Loucy (cell line): ENCODE measurements around the gene MSL1.

ENCODE experiments used
- H2AFZ ChIP-seq: fragments of 200-600 bp; sonication (generic); 2 replicates; pipeline ENCODE4 v1.6.0; 2016; ENCODE audit warnings: antibody characterized with exemption, mild to moderate bottlenecking, low read length, moderate library complexity
- H3F3A ChIP-seq: fragments of 200-600 bp; 2 replicates; pipeline ENCODE4 v1.6.0; 2016; ENCODE audit warnings: antibody characterized with exemption, low read depth, mild to moderate bottlenecking
- H3K27me3 ChIP-seq: fragments of 200-600 bp; sonication (generic); 2 replicates; pipeline ENCODE4 v1.6.1; 2014; ENCODE audit warnings: low read length, mild to moderate bottlenecking; ENCODE audit not compliant: insufficient read depth, poor library complexity, severe bottlenecking
- H3K36me3 ChIP-seq: fragments of 200-600 bp; sonication (generic); 2 replicates; pipeline ENCODE4 v1.6.1; 2016; ENCODE audit warnings: low read length; ENCODE audit not compliant: insufficient read depth
- H3K4me1 ChIP-seq: fragments of 200-600 bp; sonication (generic); 2 replicates; pipeline ENCODE4 v1.5.1; 2014; ENCODE audit warnings: low read length, mild to moderate bottlenecking; ENCODE audit not compliant: insufficient read depth, poor library complexity, severe bottlenecking
- H3K4me2 ChIP-seq: fragments of 200-600 bp; sonication (generic); 2 replicates; pipeline ENCODE4 v1.6.0; 2014; ENCODE audit warnings: antibody characterized with exemption, low read length, low read depth, mild to moderate bottlenecking; ENCODE audit not compliant: poor library complexity, severe bottlenecking
- H3K4me3 ChIP-seq: fragments of 200-600 bp; sonication (generic); 2 replicates; pipeline ENCODE4 v1.5.1; 2014; ENCODE audit warnings: low read length, mild to moderate bottlenecking, mixed read lengths; ENCODE audit not compliant: poor library complexity, severe bottlenecking
- H3K79me2 ChIP-seq: fragments of 200-600 bp; sonication (generic); 2 replicates; pipeline ENCODE4 v1.6.1; 2014; ENCODE audit warnings: low read length; ENCODE audit not compliant: insufficient read depth
- H3K9ac ChIP-seq: fragments of 200-600 bp; sonication (generic); 2 replicates; pipeline ENCODE4 v1.6.0; 2014; ENCODE audit warnings: mild to moderate bottlenecking, low read depth, low read length, moderate library complexity; ENCODE audit not compliant: poor library complexity, severe bottlenecking
- H3K9me2 ChIP-seq: fragments of 200-600 bp; sonication (generic); replicated peaks from 2 replicates; pipeline ENCODE4 v1.6.1; 2016; ENCODE audit warnings: low read depth, low read length, mixed read lengths
- H3K9me3 ChIP-seq: fragments of 200-600 bp; sonication (generic); 2 replicates; pipeline ENCODE4 v1.6.1; 2014; ENCODE audit warnings: mild to moderate bottlenecking, antibody characterized with exemption, low read length, low read depth; ENCODE audit not compliant: insufficient read depth
- H4K20me1 ChIP-seq: fragments of 200-600 bp; sonication (generic); 2 replicates; pipeline ENCODE4 v1.6.0; 2014; ENCODE audit warnings: antibody characterized with exemption, low read length, mild to moderate bottlenecking; ENCODE audit not compliant: insufficient read depth, poor library complexity, severe bottlenecking
- CTCF ChIP-seq: fragments of 200-600 bp; sonication (generic); conservative IDR thresholded peaks from 2 replicates; pipeline ENCODE4 v1.5.1; 2014; ENCODE audit warnings: mild to moderate bottlenecking, antibody characterized with exemption, low read length
- EZH2phosphoT487 ChIP-seq: fragments of 200-600 bp; IDR thresholded peaks from 2 replicates; pipeline ENCODE4 v1.6.1; 2018; ENCODE audit warnings: antibody characterized with exemption, mild to moderate bottlenecking, moderate library complexity, borderline replicate concordance

Gene MSL1

DNA sequence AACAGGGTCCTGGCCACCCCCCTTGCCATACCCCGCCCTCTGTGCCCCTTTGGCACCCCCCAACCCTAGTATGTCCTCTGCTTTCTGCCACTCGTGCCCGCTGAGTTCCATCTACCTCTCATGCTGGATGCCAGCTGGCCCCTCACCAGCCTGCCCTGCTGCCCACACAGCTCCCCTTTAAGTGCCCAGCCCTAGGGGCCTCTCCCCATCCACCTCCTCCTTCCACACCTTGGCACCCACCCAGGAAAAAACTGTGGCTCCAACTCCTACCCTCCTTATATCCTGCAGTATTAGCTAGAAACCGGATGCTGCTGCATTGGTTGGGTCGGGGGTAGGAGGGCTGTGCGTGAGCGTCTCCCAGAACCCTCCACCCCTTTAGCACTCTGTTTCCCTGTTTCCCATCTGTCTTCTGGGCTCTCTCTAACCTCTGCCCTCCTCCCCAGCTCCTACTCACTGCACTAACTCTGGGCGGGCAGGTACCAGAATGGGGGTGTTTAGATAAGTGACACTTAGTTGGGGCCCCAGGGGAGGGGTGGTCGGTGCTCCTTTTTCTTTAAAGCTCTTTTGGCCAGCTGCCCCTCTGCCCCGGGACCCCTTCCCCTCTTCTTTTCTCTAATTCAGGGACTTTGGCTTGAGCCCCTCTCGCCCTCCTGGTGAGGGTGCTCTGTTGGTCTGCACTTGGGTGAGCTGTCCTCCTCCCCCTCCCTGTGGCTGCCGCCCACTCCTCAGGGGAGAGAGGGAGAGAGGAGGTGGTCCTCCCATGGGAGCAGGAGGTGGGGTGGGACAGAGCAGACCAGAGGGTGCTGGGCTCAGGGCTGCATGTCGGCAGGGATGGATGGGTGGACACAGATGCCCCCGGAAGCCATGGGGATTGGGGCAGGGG is 31.3 kb upstream of the MSL1 start:
- Histone ChIP-seq H3K9ac (no peak overlapping the region), H3K9me2 (no peaks in the 10 kb centered on the region), H4K20me1 (no peaks in the 10 kb centered on the region), H3K4me1 (peaks cover 7% of the 10 kb centered on the region), H3K79me2 (no peaks in the 10 kb centered on the region), H3K4me3 (no peak overlapping the region), H2AFZ (no peak overlapping the region), H3K4me2 (no peak overlapping the region), H3K36me3 (peaks cover 25% of the 10 kb centered on the region; the same call in 1 of the 2 replicates), H3F3A (no peaks in the 10 kb centered on the region), H3K9me3 (no peaks in the 10 kb centered on the region), H3K27me3 (no peaks in the 10 kb centered on the region)
- TF ChIP-seq EZH2phosphoT487 (no peak), CTCF (no peak)

- no peaks in the 10 kb centered on the region for H3K9me3 ChIP-seq
- H3K4me2 ChIP-seq: no peak overlapping the region
- no peaks in the 10 kb centered on the region for H4K20me1 ChIP-seq
- no peaks in the 10 kb centered on the region for H3F3A ChIP-seq
- H3K4me1 ChIP-seq: peaks cover 19% of the 10 kb centered on the region
- no peak for TF ChIP-seq EZH2phosphoT487
- TF ChIP-seq CTCF: no peak
- no peak overlapping the region for H2AFZ ChIP-seq
- H3K79me2 ChIP-seq: no peaks in the 10 kb centered on the region
- H3K27me3 ChIP-seq: no peaks in the 10 kb centered on the region
- no peak overlapping the region for H3K4me3 ChIP-seq
- peaks cover 23% of the 10 kb centered on the region; the same call in 1 of the 2 replicates for H3K36me3 ChIP-seq
- H3K9ac ChIP-seq: no peak overlapping the region
- no peaks in the 10 kb centered on the region for H3K9me2 ChIP-seq
Measured at GRCh38 chr17:40091691-40092397, 29.9 kb upstream of the MSL1 start.

DNA sequence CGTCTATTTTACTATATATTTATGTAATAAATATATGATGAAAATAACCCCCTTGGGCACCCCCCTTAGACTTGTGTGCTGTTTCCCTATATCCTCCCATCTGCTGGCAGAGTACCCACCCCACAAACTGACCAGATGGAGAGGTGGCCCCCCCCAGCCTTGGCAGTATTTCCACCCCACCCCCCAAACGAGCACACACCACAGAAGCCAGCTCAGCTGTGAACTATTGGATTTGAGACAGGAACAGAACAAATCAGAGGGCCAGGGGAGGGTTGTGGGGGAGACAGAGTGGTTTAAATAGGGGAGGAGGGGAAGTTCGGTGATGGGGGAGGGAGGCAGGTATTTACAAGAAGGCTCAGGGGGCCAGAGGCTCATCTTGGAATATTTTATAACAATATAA is 29.2 kb upstream of the MSL1 start:
- Histone ChIP-seq H3K9me2 (no peaks in the 10 kb centered on the region), H3K4me2 (no peak overlapping the region), H3K4me1 (peaks cover 27% of the 10 kb centered on the region), H4K20me1 (no peaks in the 10 kb centered on the region), H3F3A (no peaks in the 10 kb centered on the region), H3K9ac (no peak overlapping the region), H2AFZ (no peak overlapping the region), H3K79me2 (no peaks in the 10 kb centered on the region), H3K36me3 (peaks cover 16% of the 10 kb centered on the region; the same call in 1 of the 2 replicates), H3K27me3 (no peaks in the 10 kb centered on the region), H3K9me3 (no peaks in the 10 kb centered on the region), H3K4me3 (no peak overlapping the region)
- no peak for TF ChIP-seq EZH2phosphoT487
- no peak for TF ChIP-seq CTCF
